GM19438 (cell line): Measurements from ENCODE around the gene ADAP2.
"Not testable (repeated sequence)": the region's sequence is repeated elsewhere in the genome, so short reads cannot be mapped to it uniquely, and the experiment has no call there.

ENCODE experiments used
- ATAC-seq: cut with Tn5 transposase; IDR thresholded peaks from one replicate; pipeline ENCODE4 v1.9.1; 2021; ENCODE audit warnings: low read depth; ENCODE audit not compliant: unreplicated experiment

The ADAP2 gene

DNA sequence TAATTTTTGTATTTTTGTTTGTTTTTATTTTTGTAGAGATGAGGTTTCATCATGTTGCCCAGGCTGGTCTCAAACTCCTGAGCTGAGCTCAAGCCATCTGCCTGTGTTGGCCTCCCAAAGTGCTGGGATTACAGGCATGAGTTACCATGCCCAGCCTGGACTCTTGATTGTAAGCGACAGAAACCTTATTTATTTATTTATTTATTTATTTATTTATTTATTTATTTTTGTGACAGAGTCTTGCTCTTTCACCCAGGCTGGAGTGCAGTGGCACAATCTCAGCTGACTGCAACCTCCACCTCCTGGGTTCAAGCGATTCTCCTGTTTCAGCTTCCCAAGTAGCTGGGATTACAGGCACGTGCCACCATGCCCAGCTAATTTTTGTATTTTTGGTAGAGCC, 8.1 kb downstream of the ADAP2 start:
- not testable (repeated sequence) for ATAC-seq

DNA sequence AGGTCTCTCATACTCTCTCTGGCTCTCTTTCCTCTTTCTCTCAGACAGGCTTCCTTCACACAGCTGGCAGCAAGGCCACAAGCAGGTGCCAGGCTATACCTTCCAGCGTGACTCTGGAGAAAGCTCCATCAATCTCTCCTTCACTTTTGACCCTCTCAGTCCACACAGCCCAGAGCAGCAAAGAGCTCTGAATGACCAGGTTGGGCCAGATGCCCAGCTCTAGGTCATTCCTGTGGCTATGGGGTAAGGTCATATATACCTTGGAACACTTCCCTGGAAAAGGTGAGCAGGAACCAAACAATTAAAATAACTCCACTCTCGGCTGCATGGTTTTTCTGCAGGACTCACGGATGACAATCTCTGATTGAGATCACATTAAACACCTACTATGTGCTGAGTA, 8.8 kb downstream of the ADAP2 start:
- ATAC-seq: no peak

DNA sequence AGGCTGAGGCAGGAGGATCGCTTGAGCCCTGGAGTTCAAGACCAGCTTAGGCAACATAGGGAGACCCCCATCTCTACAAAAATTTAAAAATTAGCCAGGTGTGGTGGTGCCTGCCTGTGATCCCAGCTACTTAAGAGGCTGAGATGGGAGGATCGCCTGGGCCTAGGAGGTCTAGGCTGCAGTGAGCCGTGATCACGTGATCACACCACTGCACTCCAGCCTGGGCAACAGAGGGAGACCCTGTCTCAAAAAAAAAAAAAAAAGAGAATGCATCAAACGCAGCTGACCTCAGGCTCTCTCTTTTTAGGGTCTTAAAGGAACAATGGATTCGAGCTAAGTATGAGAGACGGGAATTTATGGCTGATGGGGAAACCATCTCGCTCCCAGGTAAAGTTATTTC, 9.8 kb downstream of the ADAP2 start:
- ATAC-seq: not testable (repeated sequence)

DNA sequence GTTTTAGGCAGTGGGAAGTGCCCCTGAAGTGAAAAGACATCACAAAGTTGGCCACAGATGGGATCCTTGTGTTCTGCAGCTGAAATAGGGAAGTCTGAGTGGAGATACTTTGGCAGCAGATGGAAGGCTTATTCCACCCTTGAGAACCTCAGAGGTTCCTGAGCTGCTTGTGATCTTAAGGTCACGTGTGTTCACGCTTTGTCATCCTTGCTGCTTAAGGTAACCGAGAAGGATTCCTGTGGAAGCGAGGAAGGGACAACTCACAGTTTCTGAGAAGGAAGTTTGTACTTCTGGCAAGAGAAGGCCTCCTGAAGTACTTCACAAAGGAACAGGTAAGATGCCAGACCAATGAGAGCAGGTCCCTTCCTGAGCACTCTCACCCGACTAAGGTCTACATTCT, 12.2 kb downstream of the ADAP2 start:
- ATAC-seq: no peak

DNA sequence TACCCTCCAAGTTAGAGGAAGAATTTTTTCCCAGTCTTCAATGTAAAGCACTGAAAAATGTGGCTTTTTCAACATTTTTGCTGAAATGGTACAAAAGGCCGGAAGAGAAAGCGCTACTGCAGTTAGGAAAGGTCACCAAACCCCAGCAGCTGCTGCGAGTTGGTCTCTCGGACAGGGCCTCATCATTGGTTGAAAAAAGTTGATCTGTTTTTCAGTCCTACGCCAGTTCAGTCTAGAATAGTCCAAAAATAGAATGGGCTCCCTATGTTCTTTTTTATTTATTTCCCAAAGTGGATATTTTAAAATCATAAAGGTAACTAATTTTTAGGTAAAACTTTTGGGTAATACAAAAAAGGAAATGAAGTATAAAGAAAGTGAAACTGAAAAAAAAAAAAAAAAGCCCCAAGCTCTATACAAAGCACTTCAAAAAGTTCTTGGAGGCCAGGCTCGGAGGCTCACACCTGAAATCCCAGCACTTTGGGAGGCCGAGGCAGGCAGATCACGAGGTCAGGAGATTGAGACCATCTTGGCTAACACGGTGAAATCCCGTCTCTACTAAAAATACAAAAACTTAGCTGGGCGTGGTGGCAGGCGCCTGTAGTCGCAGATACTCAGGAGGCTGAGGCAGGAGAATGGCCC, 17.4 kb downstream of the ADAP2 start:
- no peak for ATAC-seq

DNA sequence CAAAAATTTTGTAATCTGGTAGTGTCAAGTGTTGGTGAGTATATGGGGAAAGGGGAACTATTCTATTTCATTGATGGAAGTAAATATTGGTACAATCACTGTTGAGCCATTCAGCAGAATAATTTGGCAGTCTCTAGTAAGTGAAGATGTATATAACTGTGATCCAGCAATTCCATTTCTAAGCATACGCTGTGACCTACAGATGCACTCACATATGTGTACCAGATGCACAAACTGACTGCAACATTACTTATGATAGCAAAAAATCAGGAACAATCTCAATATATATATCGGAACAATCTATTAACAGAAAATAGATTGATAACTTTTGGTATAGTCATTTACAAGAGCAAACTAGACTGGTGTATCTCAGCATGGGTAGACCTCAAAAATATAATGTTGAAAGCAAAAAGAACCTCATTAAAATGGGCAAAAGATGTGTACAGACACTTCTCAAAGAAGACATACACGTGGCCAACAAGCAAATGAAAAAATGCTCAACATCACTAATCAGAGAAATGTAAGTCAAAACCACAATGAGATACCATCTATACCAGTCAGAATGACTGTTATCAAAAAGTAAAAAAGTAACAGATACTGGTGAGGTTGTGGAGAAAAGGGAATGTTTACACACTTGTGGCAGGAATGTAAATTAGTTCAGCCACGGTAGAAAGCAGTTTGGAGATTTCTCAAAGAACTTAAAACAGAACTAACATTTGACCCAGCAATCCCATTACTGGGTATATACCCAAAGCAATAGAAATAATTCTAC, 20.7 kb downstream of the ADAP2 start:
- ATAC-seq: no peak

DNA sequence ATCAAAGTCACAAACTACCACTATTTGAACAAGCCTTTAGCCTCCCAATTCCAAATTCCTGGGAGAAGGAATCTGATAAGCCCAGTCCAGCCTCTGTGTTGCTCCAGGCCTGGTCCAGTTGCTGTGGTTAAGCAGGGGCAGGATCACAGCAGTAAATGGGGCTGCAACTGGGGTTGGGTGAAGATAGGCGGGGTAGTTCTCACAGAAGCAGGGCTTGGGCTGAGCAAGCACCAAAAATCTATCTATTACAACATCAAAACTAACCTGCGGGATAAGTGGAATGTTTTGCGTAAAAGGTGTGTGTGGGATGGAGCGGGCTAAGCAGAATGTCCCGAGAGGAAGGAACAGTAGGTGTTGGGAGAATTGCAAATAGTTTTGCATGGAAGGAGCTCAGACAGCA, 26.1 kb downstream of the ADAP2 start:
- no peak for ATAC-seq

DNA sequence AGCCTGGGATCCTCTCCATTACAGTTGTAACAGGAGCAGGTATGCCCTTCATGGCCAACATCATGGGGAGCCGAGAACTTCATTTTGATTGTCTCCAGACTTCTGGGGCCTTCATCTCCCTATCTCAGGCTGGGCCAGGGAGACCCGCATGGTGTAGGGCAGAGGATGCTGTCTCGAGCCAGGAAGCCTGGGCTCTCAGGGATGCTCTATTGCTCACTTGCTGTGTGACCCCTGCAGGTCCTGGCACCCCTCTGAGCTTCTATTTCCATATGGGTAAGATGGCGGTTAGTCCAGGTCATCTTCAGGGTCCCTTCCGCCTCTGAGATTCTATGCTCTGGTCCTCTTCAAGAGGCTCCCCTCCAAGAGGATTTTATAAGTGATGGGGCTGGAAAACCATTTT, 28.4 kb downstream of the ADAP2 start:
- ATAC-seq: no peak

DNA sequence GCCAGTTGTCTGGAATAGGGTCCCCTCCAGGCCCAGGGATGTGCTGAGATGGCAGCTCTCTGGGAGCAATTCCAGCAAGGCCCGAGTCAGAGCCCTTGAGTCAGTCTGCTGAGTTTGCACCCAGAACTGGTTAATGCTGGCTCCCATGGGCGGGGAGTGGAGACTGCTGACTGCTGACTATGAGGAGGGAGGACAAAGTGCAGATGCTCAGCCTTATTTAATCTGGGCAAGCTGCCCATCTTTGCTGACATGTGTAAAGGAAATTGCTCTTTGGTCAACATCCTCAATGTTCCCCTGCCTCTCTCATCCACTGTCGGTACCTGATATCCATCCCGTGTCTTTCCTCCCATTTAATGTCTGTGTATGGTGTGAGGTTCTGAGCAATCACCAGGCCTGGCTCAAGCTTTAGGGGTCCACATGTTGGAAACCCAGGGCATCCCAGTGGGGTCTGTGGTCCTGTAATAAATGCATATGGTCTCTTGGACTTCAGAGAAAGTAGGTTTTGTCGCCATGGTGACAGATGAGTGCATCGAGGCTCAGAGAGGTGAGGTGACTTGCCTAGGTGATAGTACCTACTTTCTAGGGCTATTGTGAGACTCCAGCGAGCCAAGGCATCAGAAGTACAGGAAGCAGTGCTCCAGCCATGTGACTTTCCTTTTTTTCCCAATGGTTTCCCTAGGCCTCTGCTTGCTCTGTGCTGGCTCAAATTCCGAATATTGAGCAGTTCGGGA, 29.1 kb downstream of the ADAP2 start:
- no peak for ATAC-seq

DNA sequence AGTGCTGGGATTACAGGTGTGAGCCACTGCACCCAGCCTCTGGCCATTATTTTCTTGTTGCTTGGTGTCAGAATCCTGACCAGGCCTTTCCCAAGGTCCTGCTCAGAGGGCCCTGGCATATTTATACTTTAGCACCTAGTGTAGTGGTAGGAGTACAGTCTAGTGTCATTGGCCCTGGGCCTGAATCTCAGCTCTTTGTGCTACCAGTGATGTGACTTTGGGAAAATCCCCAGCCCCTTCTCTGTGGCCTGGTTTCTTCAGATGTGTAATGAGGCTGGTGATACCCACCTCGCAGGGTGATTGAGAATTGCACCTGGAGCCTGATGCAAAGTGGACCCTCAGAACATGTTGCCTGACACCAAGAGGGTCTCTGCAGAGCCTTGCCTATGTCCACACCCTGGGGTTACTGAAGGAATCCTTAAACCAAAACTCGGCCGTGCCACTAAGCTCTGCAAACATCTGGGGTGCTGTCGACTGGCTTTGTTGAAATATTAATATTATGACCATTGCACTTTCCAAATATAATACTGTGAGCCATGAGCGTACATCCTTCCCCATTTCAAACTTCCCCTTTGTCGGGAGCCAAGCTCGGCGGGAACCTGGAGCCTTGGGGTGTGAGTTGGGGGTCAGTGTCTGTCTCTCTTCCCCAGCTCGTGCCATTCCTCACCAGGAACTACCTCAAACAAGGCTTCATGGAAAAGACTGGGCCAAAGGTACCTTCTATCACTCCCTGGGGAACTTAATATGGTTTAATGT, 31.1 kb downstream of the ADAP2 start:
- no peak for ATAC-seq

DNA sequence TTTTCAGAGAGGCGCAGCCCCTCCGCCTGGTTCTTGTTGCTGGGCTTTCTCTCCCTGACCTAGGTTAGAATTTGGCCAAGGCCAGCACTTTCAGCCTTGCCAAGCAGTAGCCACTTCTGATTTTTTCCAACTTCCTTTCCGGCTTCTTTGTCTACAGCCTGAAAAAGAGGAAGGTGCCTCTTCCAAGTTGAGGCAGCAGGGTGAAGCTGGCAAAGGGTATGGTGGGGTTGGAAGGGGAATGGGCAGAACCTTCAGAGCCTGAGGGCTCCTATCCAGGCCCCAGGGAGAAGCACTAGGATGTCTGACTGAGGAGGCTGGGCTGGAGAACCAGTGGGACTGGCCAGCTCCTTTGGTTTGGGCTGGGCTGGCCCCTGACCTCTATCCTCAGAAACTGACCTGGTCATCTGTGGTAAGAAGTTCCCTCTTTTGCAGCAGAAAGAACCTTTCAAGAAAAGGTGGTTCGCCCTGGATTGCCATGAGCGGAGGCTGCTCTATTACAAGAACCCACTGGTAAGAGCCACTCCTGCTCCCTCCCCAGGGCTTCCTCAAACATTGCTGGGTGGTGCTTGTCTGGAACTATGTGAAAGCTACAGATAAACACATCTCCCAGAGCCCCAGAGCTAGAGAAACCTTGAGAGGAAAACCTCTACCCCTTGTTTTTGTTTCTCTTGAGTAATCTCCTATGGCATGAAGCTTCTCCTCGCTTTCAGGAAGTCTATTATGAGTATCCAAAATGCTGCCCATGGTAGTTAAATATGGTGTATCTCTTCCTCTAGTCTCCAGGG, 32.5 kb downstream of the ADAP2 start:
- ATAC-seq: no peak

DNA sequence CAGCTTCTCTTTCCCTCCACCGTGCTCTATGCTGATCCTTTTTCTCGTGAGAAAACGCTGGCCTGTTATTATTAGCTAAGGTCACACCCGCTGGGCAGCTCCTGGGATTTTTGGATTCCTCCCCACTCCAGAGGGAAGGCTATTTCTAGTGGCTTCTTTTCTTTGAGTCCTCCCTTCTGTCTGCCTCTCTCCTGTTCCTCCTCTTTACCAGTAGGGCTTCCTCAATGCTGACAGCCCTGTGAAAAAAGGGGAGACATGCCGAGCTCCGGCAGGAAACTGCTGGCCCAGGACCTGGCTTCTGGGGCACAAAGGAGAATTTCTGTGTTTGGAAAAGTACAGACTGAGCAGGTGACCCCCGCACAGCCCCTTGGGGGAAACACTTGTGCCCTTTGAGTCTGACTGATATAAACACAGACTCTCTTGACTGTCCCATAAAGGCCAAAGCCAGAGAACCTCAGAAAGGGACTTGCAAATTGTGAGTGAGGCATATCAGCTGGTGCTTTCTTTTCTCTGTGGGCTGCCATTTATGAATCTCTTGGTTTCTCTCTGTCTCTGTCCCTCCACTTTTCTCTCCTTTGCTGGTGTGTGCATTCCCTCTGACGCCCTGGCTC, 35.1 kb downstream of the ADAP2 start:
- ATAC-seq: no peak

DNA sequence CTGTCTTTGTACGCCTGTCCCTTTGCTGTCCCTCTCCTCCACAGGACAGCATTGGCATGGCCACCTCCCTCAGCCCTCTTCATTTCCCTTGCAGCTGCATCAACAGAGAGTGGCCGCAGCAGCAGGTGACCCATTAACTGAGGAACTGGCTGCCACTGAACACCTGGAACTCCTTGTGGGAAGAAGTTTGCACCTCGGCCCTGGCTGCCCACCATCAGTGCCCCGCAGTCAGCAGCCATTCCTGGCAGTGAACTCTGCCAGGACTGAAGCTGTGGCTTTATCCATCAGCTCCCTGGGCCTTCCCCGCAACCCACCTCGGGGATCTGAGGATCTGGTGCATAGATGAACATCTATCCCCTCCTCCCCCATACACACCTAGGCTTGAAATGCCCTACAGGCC, 36.0 kb downstream of the ADAP2 start:
- ATAC-seq: no peak

DNA sequence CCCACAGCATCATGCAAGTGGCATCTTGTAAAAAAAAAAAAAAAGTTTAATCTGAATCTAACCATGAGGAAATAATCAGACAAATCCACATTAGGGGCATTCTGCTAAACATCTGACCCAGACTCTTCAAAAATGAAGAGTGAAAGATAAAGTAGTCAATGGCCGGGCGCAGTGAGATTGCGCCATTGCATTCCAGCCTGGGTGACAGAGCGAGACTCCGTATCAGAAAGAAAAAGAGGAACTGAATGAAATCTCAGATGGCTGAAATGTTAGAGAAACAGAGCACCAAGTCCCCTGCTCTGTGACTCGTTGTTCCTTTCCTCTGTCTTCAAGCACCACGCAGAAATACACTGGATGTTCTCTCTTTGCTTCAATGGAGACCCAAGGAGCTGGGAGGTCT, 36.4 kb downstream of the ADAP2 start:
- ATAC-seq: no peak

DNA sequence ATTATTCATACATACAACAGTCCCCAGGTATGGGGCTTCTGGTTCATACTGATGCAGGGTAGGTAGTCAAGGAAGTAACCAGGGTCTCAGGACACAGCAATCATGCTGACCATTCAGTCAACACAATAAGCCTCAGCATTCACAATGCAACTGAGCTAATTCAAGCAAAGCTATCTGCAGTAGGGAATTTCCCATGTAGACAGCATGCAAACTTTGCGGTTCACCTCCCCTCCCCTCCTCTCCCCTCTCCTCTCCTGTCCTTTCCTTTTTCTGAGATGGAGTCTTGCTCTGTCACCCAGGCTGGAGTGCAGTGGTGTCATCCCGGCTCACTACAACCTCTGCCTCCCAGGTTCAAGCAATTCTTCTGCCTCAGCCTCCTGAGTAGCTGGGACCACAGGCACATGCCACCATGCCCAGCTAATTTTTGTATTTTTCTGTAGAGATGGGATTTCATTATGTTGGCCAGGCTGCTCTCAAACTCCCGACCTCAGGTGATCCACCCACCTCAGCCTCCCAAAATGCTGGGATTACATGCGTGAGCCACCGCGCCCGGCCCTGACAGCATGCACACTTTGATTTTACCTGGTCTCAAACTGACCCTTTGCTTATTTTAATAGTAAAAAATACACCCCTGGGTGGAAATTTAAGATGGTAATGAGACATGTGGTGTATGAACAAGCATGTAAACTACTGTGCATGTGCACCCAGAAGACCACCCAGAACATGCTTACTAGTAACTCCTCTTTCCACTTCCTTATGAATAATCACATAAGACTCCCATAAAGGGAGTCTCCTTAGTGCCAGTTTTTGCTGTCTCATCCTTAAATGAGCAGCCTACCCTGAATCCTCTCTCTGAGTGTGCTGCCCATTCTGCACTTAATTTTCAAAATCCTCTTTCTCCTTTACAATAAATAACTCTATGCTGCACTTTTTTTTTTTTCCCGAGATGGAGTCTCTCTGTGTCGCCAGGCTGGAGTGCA, 39.8 kb downstream of the ADAP2 start:
- no peak for ATAC-seq

DNA sequence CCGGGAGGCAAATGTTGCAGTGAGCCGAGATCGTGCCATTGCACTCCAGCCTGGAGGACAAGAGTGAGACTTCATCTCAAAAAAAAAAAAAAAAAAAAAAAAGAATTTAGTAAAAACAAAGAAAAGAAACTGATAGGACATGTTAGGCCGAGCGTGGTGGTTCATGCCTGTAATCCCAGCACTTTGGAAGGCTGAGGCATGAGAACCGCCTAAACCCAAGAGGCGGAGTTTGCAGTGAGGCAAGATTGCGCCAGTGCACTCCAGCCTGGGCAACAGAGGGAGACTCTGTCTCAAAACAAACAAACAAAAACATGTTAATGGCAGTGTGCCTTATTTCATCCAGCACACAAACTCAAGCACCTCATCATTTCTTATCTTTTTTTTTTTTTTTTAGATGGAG, 42.6 kb downstream of the ADAP2 start:
- not testable (repeated sequence) for ATAC-seq

DNA sequence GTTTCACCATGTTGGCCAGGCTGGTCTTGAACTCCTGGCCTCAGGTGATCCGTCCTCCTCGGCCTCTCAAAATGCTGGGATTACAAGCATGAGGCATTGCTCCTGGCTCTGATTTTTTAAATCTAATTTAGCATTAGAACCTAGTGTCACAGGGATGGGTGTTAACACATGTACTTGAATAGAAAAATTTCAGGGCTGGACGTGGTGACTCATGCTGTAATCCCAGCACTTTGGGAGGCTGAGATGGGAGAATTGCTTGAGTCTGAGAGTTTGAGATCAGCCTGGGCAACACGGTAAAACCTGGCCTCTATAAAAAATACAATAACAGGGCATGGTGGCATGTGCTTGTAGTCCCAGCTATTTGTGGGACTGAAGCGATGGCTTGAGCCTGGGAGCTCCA, 43.1 kb downstream of the ADAP2 start:
- ATAC-seq: no peak

DNA sequence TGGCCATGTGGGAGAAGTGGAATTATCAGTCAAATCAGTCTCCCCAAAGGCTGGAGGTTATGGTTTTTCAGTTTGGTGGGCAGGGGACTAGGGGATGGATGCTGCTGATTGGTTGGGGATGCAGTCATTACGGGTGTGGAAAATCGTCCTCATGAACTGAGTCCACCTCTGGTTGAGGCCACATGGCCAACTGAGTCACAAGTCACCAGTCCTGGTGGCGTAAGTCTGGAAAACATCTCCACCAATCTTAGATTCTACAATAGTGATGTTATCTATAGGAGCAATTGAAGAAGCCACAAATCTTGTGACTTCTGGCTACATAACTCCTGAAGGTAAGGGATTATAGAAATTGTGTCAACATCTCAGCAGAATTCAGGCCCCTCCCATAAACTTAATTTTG, 43.9 kb downstream of the ADAP2 start:
- ATAC-seq: no peak

DNA sequence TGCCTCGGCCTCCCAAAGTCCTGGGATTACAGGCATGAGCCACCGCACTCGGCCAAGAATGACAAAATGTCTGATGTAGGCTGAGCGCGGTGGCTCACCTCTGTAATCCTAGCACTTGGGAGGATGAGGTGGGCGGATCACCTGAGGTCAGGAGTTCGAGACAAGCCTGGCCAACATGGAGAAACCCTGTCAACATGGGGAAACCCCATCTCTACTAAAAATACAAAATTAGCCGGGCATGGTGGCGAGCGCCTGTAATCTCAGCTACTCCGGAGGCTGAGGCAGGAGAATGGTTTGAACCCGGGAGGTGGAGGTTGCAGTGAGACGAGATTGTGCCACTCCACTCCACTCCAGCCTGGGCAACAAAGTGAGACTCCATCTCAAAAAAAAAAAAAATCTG, 46.2 kb downstream of the ADAP2 start:
- ATAC-seq: not testable (repeated sequence)
